ENCODE data around the gene SULT4A1.
A peak's percentile ranks its signal among the peaks of the same experiment; 100 is the strongest.
"Not testable (repeated sequence)": the region's sequence is repeated elsewhere in the genome, so short reads cannot be mapped to it uniquely, and the experiment has no call there.

The SULT4A1 gene

GRCh38 chr22:43887391-43887790 lies 25.1 kb upstream of the SULT4A1 start:
- DNase-seq: no peak

- no peak for DNase-seq
Measured at GRCh38 chr22:43886231-43886630, 23.9 kb upstream of the SULT4A1 start.

GRCh38 chr22:43885786-43886185 lies 23.5 kb upstream of the SULT4A1 start:
- DNase-seq: no peak

- no peak for DNase-seq
Measured at GRCh38 chr22:43885319-43885671, 23.0 kb upstream of the SULT4A1 start.

- peak in 12 of 51 donors; percentile 6 to 51 (median 20) for DNase-seq
Measured at GRCh38 chr22:43884600-43885318, 22.4 kb upstream of the SULT4A1 start.

- no peak for DNase-seq
Measured at GRCh38 chr22:43883719-43884415, 21.6 kb upstream of the SULT4A1 start.

GRCh38 chr22:43883012-43883661 lies 20.8 kb upstream of the SULT4A1 start:
- peak in 6 of 51 donors; percentile 6 to 40 (median 16) for DNase-seq

GRCh38 chr22:43882122-43882767 lies 19.9 kb upstream of the SULT4A1 start:
- no peak for DNase-seq

- DNase-seq: no peak
Measured at GRCh38 chr22:43881091-43882061, 19.1 kb upstream of the SULT4A1 start.

GRCh38 chr22:43880541-43880991 lies 18.3 kb upstream of the SULT4A1 start:
- DNase-seq: no peak

- no peak for DNase-seq
Measured at GRCh38 chr22:43879901-43880540, 17.7 kb upstream of the SULT4A1 start.

GRCh38 chr22:43878831-43879550 lies 16.7 kb upstream of the SULT4A1 start:
- no peak for DNase-seq

- DNase-seq: no peak
Measured at GRCh38 chr22:43878079-43878795, 15.9 kb upstream of the SULT4A1 start.

GRCh38 chr22:43876866-43877509 lies 14.7 kb upstream of the SULT4A1 start:
- no peak for DNase-seq

- no peak for DNase-seq
Measured at GRCh38 chr22:43869799-43870198, 7.5 kb upstream of the SULT4A1 start.

- DNase-seq: not testable (repeated sequence)
Measured at GRCh38 chr22:43869001-43869400, 6.7 kb upstream of the SULT4A1 start.

- DNase-seq: peak in 12 of 51 donors; percentile 7 to 50 (median 22)
Measured at GRCh38 chr22:43867839-43868635, 5.7 kb upstream of the SULT4A1 start.

GRCh38 chr22:43862882-43863202 lies 529 bp upstream of the SULT4A1 start:
- DNase-seq: no peak
